Tibial nerve (tissue), 4 donors: ENCODE measurements around the gene NGF.

Source experiments
- CTCF ChIP-seq, 5 experiments: fragments of 200-600 bp in 3 of 5; fragments of 450-650 bp in 2 of 5; sonication (generic) in 3 of 5; IDR thresholded peaks; one replicate each; pipeline ENCODE4 v1.5.1; 2016 to 2019; ENCODE audit warnings: antibody characterized with exemption in 5 of 5, mild to moderate bottlenecking in 3 of 5, moderate library complexity in 2 of 5
- EP300 ChIP-seq, 2 donors: sonication (generic); formaldehyde crosslinking; IDR thresholded peaks; one replicate each; pipeline ENCODE4 v1.6.1; 2017; ENCODE audit warnings: antibody characterized with exemption in 2 of 2, mild to moderate bottlenecking in 1 of 2
- POLR2A ChIP-seq, 2 donors: fragments of 450-650 bp; IDR thresholded peaks; one replicate each; pipeline ENCODE4 v1.6.1; 2017; ENCODE audit warnings: antibody characterized with exemption in 2 of 2, mild to moderate bottlenecking in 2 of 2, moderate library complexity in 2 of 2

GRCh38 chr1:115314765-115315164 lies 23.3 kb downstream of the NGF start:
- TF ChIP-seq CTCF (IDR thresholded peaks at IDR 0.05) (no peak), POLR2A (IDR thresholded peaks at IDR 0.05) (no peak), EP300 (IDR thresholded peaks at IDR 0.05) (peak in 1 of 2 donors; percentile 42)
